H1 (cell line): ENCODE results near the gene CASP9.

Experiments
- CBX5 ChIP-seq: fragments of 300-800, 300-1000 bp; sonication (generic); IDR thresholded peaks from 2 replicates; pipeline ENCODE4 v1.7.1; 2016; ENCODE audit warnings: antibody characterized with exemption, low read length, low read depth
- TF ChIP-seq, protein P1 (sequence below), 3 experiments: IDR thresholded peaks; 1 replicate in 2 of 3; 2 replicates in 1 of 3; pipeline versions ENCODE4 v1.5.1 to v1.6.1; 2011; ENCODE audit warnings: low read length in 3 of 3, mild to moderate bottlenecking in 3 of 3, inconsistent platforms in 2 of 3, low read depth in 1 of 3, moderate library complexity in 1 of 3; ENCODE audit not compliant: insufficient read depth in 1 of 3; ENCODE audit errors: control extremely low read depth in 1 of 3

DNA sequence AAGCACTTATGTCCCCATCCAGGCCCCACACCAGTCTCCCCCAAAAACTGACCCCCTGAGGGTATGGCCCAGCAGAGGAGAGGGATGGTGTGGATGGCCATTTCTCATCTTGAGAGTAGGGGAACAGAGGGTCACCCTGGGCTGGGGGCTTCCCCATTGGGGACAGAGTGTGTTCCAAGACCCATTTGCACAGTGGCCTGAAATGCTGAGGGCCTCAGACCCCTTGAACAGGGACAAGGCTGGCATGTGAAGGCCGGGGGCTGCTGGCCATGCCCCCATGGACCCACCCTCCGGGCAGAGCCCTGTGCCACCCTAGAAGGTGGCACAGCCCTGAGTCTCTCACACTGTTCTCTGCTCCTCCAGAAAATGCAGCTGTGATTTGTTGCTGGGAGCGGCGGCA, 77.8 kb downstream of the CASP9 start:
- TF ChIP-seq, protein P1, sequence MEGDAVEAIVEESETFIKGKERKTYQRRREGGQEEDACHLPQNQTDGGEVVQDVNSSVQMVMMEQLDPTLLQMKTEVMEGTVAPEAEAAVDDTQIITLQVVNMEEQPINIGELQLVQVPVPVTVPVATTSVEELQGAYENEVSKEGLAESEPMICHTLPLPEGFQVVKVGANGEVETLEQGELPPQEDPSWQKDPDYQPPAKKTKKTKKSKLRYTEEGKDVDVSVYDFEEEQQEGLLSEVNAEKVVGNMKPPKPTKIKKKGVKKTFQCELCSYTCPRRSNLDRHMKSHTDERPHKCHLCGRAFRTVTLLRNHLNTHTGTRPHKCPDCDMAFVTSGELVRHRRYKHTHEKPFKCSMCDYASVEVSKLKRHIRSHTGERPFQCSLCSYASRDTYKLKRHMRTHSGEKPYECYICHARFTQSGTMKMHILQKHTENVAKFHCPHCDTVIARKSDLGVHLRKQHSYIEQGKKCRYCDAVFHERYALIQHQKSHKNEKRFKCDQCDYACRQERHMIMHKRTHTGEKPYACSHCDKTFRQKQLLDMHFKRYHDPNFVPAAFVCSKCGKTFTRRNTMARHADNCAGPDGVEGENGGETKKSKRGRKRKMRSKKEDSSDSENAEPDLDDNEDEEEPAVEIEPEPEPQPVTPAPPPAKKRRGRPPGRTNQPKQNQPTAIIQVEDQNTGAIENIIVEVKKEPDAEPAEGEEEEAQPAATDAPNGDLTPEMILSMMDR (IDR thresholded peaks at IDR 0.05; ENCODE audit: control extremely low read depth in 1 of 3, insufficient read depth in 1 of 3, low read depth in 1 of 3, low read length in 3 of 3): no peak
- no peak for TF ChIP-seq CBX5
